Measurements from ENCODE around the gene HEATR5A.

GRCh38 chr14:31339743-31340142, 80.6 kb downstream of the HEATR5A start:
- no peak for TF ChIP-seq CTCF (optimal IDR thresholded peaks at IDR 0.05 in 1 of 3, IDR thresholded peaks at IDR 0.05 in 1 of 3, conservative IDR thresholded peaks at IDR 0.05 in 1 of 3; ENCODE audit: extremely low read depth in 1 of 3, insufficient read depth in 2 of 3, low read length in 3 of 3)
- no peak for TF ChIP-seq EZH2 (IDR thresholded peaks at IDR 0.05; ENCODE audit: low read length)

Measured in keratinocyte (primary cell).